Smooth muscle cell (in vitro differentiated cells): Measurements from ENCODE around the gene CLN6. TPM values are rescaled to one million over a fixed set of nuclear protein-coding genes. Genes with fewer than 3 reads are reported as not detected.

Source experiments
- DNase-seq: peaks from one replicate; lab custom pipeline; 2025; ENCODE audit not compliant: unreplicated experiment; lab: John Stamatoyannopoulos, UW
- H2AFZ ChIP-seq: fragments of 200-600 bp; sonication (generic); 2 replicates; pipeline ENCODE4 v1.6.0; 2016; ENCODE audit warnings: antibody characterized with exemption, low read depth, mild to moderate bottlenecking
- H3F3A ChIP-seq: fragments of 200-600 bp; sonication (generic); 2 replicates; pipeline ENCODE4 v1.6.0; 2017; ENCODE audit warnings: antibody characterized with exemption, low read depth
- H3K27ac ChIP-seq: fragments of 200-600 bp; sonication (generic); 2 replicates; pipeline ENCODE4 v1.5.1; 2016; ENCODE audit warnings: low read depth, mild to moderate bottlenecking
- H3K27me3 ChIP-seq: fragments of 200-600 bp; sonication (generic); 2 replicates; pipeline ENCODE4 v1.6.1; 2016; ENCODE audit warnings: low read depth, mild to moderate bottlenecking
- H3K36me3 ChIP-seq: fragments of 200-600 bp; sonication (generic); 2 replicates; pipeline ENCODE4 v1.5.1; 2016; ENCODE audit warnings: low read depth
- H3K4me1 ChIP-seq: fragments of 200-600 bp; sonication (generic); 2 replicates; pipeline ENCODE4 v1.5.1; 2016; ENCODE audit warnings: low read depth
- H3K4me2 ChIP-seq: fragments of 200-600 bp; sonication (generic); 2 replicates; pipeline ENCODE4 v1.6.0; 2016; ENCODE audit warnings: mild to moderate bottlenecking
- H3K4me3 ChIP-seq: fragments of 200-600 bp; sonication (generic); 2 replicates; pipeline ENCODE4 v1.5.1; 2016; ENCODE audit warnings: mild to moderate bottlenecking
- H3K79me2 ChIP-seq: fragments of 200-600 bp; sonication (generic); 2 replicates; pipeline ENCODE4 v1.6.0; 2016; ENCODE audit warnings: low read depth, mild to moderate bottlenecking
- H3K9ac ChIP-seq: fragments of 200-600 bp; sonication (generic); 2 replicates; pipeline ENCODE4 v1.6.0; 2016; ENCODE audit warnings: low read depth
- H3K9me3 ChIP-seq: fragments of 200-600 bp; sonication (generic); replicated peaks from 2 replicates; pipeline ENCODE4 v1.5.1; 2016; ENCODE audit warnings: low read depth
- H4K20me1 ChIP-seq: fragments of 200-600 bp; sonication (generic); 2 replicates; pipeline ENCODE4 v1.6.0; 2016; ENCODE audit warnings: low read depth
- CTCF ChIP-seq: fragments of 200-600 bp; sonication (generic); IDR thresholded peaks from 2 replicates; pipeline ENCODE4 v1.5.1; 2017; ENCODE audit warnings: borderline replicate concordance, mild to moderate bottlenecking, antibody characterized with exemption; ENCODE audit not compliant: insufficient read depth, poor library complexity, severe bottlenecking
- WGBS: methylation state at CpG from one replicate; pipeline ENCODE4 v1.1.7; 2016; ENCODE audit warnings: low lambda C conversion rate; 5-methylcytosine and 5-hydroxymethylcytosine counted together
- polyA plus RNA-seq: library from polyadenylated mRNA; unstranded; fragments of >200 nt; fragmentation: Nextera tagmentation; extraction: Ambion mirVana; gene quantifications from 2 replicates; pipeline ENCODE4 v1.2.1, GENCODE V29; 2016
- total RNA-seq: library from RNA; depleted of rRNA; stranded (reverse); fragments of >200 nt; gene quantifications from 2 replicates; pipeline ENCODE4 v1.2.3, GENCODE V29; 2014

The CLN6 gene
- total and polyA plus RNA-seq, 2 experiments from 2014 or later = 2.5 to 15.2 TPM

- no peaks in the 10 kb centered on the region for H4K20me1 ChIP-seq
- DNase-seq = no peak
- WGBS = over 99% methylated on average over 8 of the region's 8 CpGs
- H3K36me3 ChIP-seq = no peaks in the 10 kb centered on the region
- TF ChIP-seq CTCF = no peak
- no peaks in the 10 kb centered on the region for H3K79me2 ChIP-seq
- H3K4me1 ChIP-seq = peaks cover 10% of the 10 kb centered on the region
- no peak overlapping the region for H3K9ac ChIP-seq
- H3K27me3 ChIP-seq = no peaks in the 10 kb centered on the region
- H3K4me2 ChIP-seq = no peak overlapping the region
- no peaks in the 10 kb centered on the region for H3K9me3 ChIP-seq
- H3F3A ChIP-seq = no peaks in the 10 kb centered on the region
- H3K27ac ChIP-seq = no peak overlapping the region
- no peak overlapping the region for H2AFZ ChIP-seq
- no peak overlapping the region for H3K4me3 ChIP-seq
Measured at GRCh38 chr15:68197170-68197492, 32.4 kb downstream of the CLN6 start.

- Histone ChIP-seq H3F3A (no peaks in the 10 kb centered on the region), H3K4me3 (no peak overlapping the region), H3K27me3 (no peaks in the 10 kb centered on the region), H2AFZ (no peak overlapping the region), H3K9ac (no peak overlapping the region), H3K4me2 (no peak overlapping the region), H3K79me2 (no peaks in the 10 kb centered on the region), H3K27ac (no peak overlapping the region), H3K4me1 (peaks cover 9% of the 10 kb centered on the region), H3K36me3 (no peaks in the 10 kb centered on the region), H3K9me3 (no peaks in the 10 kb centered on the region), H4K20me1 (no peaks in the 10 kb centered on the region)
- no peak for DNase-seq
- 96% methylated on average over 17 of the region's 17 CpGs for WGBS
- TF ChIP-seq CTCF = no peak
Measured at GRCh38 chr15:68196445-68197169, 32.9 kb downstream of the CLN6 start.

- Histone ChIP-seq H3K79me2 (no peaks in the 10 kb centered on the region), H3K9ac (no peak overlapping the region), H2AFZ (no peak overlapping the region), H3K4me2 (no peak overlapping the region), H3K4me3 (no peak overlapping the region), H4K20me1 (no peaks in the 10 kb centered on the region), H3K9me3 (no peaks in the 10 kb centered on the region), H3K27ac (no peak overlapping the region), H3K4me1 (peaks cover 6% of the 10 kb centered on the region), H3F3A (no peaks in the 10 kb centered on the region), H3K36me3 (no peaks in the 10 kb centered on the region), H3K27me3 (no peaks in the 10 kb centered on the region)
- no peak for DNase-seq
- no peak for TF ChIP-seq CTCF
- 89% methylated on average over 8 of the region's 8 CpGs for WGBS
Measured at GRCh38 chr15:68195336-68196112, 34.0 kb downstream of the CLN6 start.
